ENCODE results near the gene NUP93.

GRCh38 chr16:56742030-56742984 is 12.4 kb downstream of the NUP93 start:
- TF ChIP-seq EZH2 (IDR thresholded peaks at IDR 0.05; ENCODE audit: low read length) (no peak), CTCF (optimal IDR thresholded peaks at IDR 0.05 in 1 of 3, IDR thresholded peaks at IDR 0.05 in 1 of 3, conservative IDR thresholded peaks at IDR 0.05 in 1 of 3; ENCODE audit: extremely low read depth in 1 of 3, insufficient read depth in 2 of 3, low read length in 3 of 3) (no peak)

Measured in keratinocyte (primary cell).